Left lung (tissue), 10 donors: ENCODE results near the gene IMPG2. TPM values are rescaled to one million over a fixed set of nuclear protein-coding genes. Genes with fewer than 3 reads are reported as not detected.

Source experiments
- ATAC-seq: fragments of 200-7000 bp; cut with Tn5 transposase; one replicate; pipeline ENCODE4 v1.9.1; 2020; ENCODE audit warnings: moderate library complexity
- DNase-seq, 4 donors: peaks; one replicate each; pipeline ENCODE4 v3.0.0-alpha.2; 2013 to 2020
- H3K27ac ChIP-seq, 2 donors: fragments of 200-600 bp; sonication (generic) in 1 of 2; one replicate each; pipeline versions ENCODE4 v1.5.0 to v1.8.0; 2020 to 2021
- H3K27me3 ChIP-seq, 2 donors: fragments of 200-600 bp; sonication (generic) in 1 of 2; one replicate each; pipeline versions ENCODE4 v1.5.0 to v1.8.0; 2020 to 2021
- H3K36me3 ChIP-seq, 2 donors: fragments of 200-600 bp; sonication (generic) in 1 of 2; one replicate each; pipeline versions ENCODE4 v1.5.0 to v1.8.0; 2020 to 2021
- H3K4me1 ChIP-seq, 2 donors: fragments of 200-600 bp; one replicate each; pipeline ENCODE4 v1.8.0; 2021
- H3K4me3 ChIP-seq, 2 donors: fragments of 200-600 bp; sonication (generic) in 1 of 2; one replicate each; pipeline versions ENCODE4 v1.5.0 to v1.8.0; 2020 to 2021; ENCODE audit warnings: mild to moderate bottlenecking in 1 of 2
- H3K9me3 ChIP-seq, 2 donors: fragments of 200-600 bp; sonication (generic) in 1 of 2; one replicate each; pipeline versions ENCODE4 v1.5.0 to v1.8.0; 2020 to 2021
- intact Hi-C, 2 donors: fragments of 100-400 bp; cut with DNase I; formaldehyde crosslinking; loops; one replicate each; pipeline versions ENCODE4 v1.11.2 to v1.14.2; 2022
- polyA plus RNA-seq, 6 donors: library from polyadenylated mRNA; unstranded; fragments of 120-200 nt; gene quantifications; one replicate each; pipeline ENCODE4 v1.2.1, GENCODE V29; 2013; ENCODE audit not compliant: insufficient read length in 6 of 6
- total RNA-seq, 2 donors: library from RNA; stranded (reverse); fragmentation: NEBNext Ultra II Directional; extraction: Animal tissue kit (Norgen Biotek cat#: 25700); gene quantifications; one replicate each; pipeline ENCODE4 v1.2.1, GENCODE V29; 2021
- TF ChIP-seq, protein P1 (sequence below), 2 donors: fragments of 200-600 bp; sonication (generic) in 1 of 2; IDR thresholded peaks; one replicate each; pipeline versions ENCODE4 v1.5.0 to v1.8.0; 2021; ENCODE audit warnings: antibody characterized with exemption in 2 of 2
- donor health status: DM: no; HTN: yes; CAD: no.
- donor health status: DM: no; HTN: no; CAD: no.

IMPG2 gene
- total and polyA plus RNA-seq, 8 donors: 0.21 to 1.0 (median 0.61) TPM

GRCh38 chr3:101204246-101204645, 116.1 kb downstream of the IMPG2 start:
- H3K27ac ChIP-seq: no peak overlapping the region
- no peaks in the 10 kb centered on the region for H3K9me3 ChIP-seq
- DNase-seq (peak in 1 of 4 donors; percentile 26), ATAC-seq (no peak)
- H3K4me1 ChIP-seq: no peaks in the 10 kb centered on the region
- H3K36me3 ChIP-seq: no peaks in the 10 kb centered on the region
- H3K27me3 ChIP-seq: no peaks in the 10 kb centered on the region
- TF ChIP-seq, protein P1, sequence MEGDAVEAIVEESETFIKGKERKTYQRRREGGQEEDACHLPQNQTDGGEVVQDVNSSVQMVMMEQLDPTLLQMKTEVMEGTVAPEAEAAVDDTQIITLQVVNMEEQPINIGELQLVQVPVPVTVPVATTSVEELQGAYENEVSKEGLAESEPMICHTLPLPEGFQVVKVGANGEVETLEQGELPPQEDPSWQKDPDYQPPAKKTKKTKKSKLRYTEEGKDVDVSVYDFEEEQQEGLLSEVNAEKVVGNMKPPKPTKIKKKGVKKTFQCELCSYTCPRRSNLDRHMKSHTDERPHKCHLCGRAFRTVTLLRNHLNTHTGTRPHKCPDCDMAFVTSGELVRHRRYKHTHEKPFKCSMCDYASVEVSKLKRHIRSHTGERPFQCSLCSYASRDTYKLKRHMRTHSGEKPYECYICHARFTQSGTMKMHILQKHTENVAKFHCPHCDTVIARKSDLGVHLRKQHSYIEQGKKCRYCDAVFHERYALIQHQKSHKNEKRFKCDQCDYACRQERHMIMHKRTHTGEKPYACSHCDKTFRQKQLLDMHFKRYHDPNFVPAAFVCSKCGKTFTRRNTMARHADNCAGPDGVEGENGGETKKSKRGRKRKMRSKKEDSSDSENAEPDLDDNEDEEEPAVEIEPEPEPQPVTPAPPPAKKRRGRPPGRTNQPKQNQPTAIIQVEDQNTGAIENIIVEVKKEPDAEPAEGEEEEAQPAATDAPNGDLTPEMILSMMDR (IDR thresholded peaks at IDR 0.05): no peak
- intact Hi-C loops: no loop called here
- H3K4me3 ChIP-seq: no peak overlapping the region

GRCh38 chr3:101203411-101203810, 117.0 kb downstream of the IMPG2 start:
- TF ChIP-seq, protein P1 (IDR thresholded peaks at IDR 0.05): no peak
- no peaks in the 10 kb centered on the region for H3K27me3 ChIP-seq
- H3K9me3 ChIP-seq: no peaks in the 10 kb centered on the region
- H3K27ac ChIP-seq: no peak overlapping the region
- no peaks in the 10 kb centered on the region for H3K4me1 ChIP-seq
- DNase-seq (no peak), ATAC-seq (no peak)
- intact Hi-C loops: no loop called here
- no peak overlapping the region for H3K4me3 ChIP-seq
- no peaks in the 10 kb centered on the region for H3K36me3 ChIP-seq

GRCh38 chr3:101202640-101203039, 117.7 kb downstream of the IMPG2 start:
- H3K27me3 ChIP-seq: no peaks in the 10 kb centered on the region
- TF ChIP-seq, protein P1 (IDR thresholded peaks at IDR 0.05): no peak
- no peaks in the 10 kb centered on the region for H3K9me3 ChIP-seq
- ATAC-seq (no peak), DNase-seq (no peak)
- intact Hi-C loops: no loop called here
- no peak overlapping the region for H3K4me3 ChIP-seq
- H3K27ac ChIP-seq: no peak overlapping the region
- no peaks in the 10 kb centered on the region for H3K4me1 ChIP-seq
- H3K36me3 ChIP-seq: no peaks in the 10 kb centered on the region

DNA sequence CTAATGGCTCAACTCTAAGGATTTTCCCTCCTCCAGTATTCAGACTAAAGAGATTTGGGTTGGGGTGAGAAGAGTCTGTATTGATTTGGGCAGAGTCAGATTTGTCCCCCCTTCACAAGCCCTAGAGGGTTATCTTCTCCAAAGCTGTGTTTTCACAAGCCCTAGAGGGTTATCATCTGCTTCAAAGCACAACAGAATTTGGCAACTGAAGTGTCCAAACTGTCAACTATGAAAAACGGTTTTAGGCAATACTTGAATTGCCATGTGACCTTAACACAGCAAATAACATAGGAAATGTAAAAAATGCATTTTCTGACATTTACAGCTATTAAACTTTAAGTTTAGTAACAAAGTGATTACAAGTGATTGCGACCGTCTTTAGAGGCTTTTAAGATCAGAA, 119.9 kb downstream of the IMPG2 start:
- no peak overlapping the region for H3K27ac ChIP-seq
- no peaks in the 10 kb centered on the region for H3K9me3 ChIP-seq
- peak in 1 of 4 donors; percentile 26 for DNase-seq
- H3K36me3 ChIP-seq: no peaks in the 10 kb centered on the region
- intact Hi-C loops: no loop called here
- H3K27me3 ChIP-seq: no peaks in the 10 kb centered on the region
- ATAC-seq: no peak
- H3K4me3 ChIP-seq: no peak overlapping the region
- H3K4me1 ChIP-seq: peaks cover 0 to 2% of the 10 kb centered on the region in 2 donors
- TF ChIP-seq, protein P1 (IDR thresholded peaks at IDR 0.05): no peak

DNA sequence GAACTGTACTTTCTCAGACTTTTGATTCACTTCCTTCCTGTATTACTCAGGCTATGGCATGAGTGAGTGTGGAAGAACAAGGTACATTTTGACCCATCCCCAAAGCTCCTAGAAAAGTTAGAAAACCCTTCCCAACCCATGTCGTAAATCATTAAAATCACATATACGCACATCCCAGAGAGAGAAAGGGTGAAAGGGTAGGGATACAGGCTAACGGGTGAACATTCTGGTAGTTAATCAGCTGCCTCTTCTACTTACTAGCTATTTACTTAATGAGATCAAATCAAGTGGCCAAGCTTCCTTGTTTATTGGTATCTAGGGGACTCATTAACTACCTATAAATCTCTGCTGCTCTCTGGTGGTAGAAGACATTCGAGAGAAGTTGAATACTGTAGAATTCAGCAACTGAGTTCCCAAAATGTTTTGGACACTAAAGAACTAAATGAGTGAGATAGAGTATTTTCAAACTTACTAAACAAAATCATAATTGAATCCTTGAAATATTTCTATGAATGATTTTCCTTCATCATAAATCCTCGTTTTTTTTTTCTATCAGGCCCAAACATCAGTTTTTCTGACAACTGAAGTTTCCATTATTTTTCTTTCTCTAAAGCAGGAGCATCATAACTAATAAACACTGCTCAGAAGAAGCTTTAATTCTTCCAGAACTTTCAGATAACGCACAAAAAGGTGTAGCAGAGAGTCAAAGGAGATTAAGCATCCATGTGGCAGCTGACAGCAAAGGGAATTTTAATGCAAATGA, 124.2 kb downstream of the IMPG2 start:
- no peaks in the 10 kb centered on the region for H3K27me3 ChIP-seq
- H3K4me1 ChIP-seq: peaks cover 0 to 2% of the 10 kb centered on the region in 2 donors
- TF ChIP-seq, protein P1 (IDR thresholded peaks at IDR 0.05): peak; percentile 42 to 57
- DNase-seq (peak in 2 of 4 donors; percentile 58 to 65), ATAC-seq (peak; percentile 90)
- H3K9me3 ChIP-seq: no peaks in the 10 kb centered on the region
- H3K4me3 ChIP-seq: no peak overlapping the region
- H3K27ac ChIP-seq: peak overlapping the region in 1 of 2 donors; percentile 2
- no peaks in the 10 kb centered on the region for H3K36me3 ChIP-seq
- intact Hi-C loops: no loop called here
